K562 (cell line): ENCODE results near the gene SNRPD2. TPM values are rescaled to one million over a fixed set of nuclear protein-coding genes. Genes with fewer than 3 reads are reported as not detected.

Source experiments
- CREM ChIP-seq: IDR thresholded peaks from 2 replicates; pipeline ENCODE4 v1.6.1; 2014; ENCODE audit warnings: antibody characterized with exemption, low read depth
- MTF1 ChIP-seq: fragments of 250-450 bp; sonication (Bioruptor Pico); IDR thresholded peaks from 2 replicates; pipeline ENCODE4 v1.9.0; 2021; ENCODE audit warnings: moderate library complexity, mild to moderate bottlenecking, inconsistent platforms, borderline replicate concordance
- PHTF2 ChIP-seq: fragments of 250-450 bp; sonication (Bioruptor Pico); IDR thresholded peaks from 2 replicates; pipeline ENCODE4 v1.5.0; 2021; ENCODE audit warnings: mild to moderate bottlenecking
- POLR2B ChIP-seq: fragments of 450-650 bp; IDR thresholded peaks from 2 replicates; pipeline ENCODE4 v1.6.1; 2018; ENCODE audit warnings: low read depth; ENCODE audit not compliant: partially characterized antibody
- POLR2G ChIP-seq: fragments of 200-400 bp; formaldehyde crosslinking; IDR thresholded peaks from 2 replicates; pipeline ENCODE4 v1.6.1; 2017; ENCODE audit warnings: low read depth, mild to moderate bottlenecking, antibody characterized with exemption, low read length, moderate library complexity
- SMC3 ChIP-seq: conservative IDR thresholded peaks from 2 replicates; pipeline ENCODE4 v1.6.1; 2011; ENCODE audit warnings: low read depth, low read length, improper control_type of control experiment; ENCODE audit not compliant: insufficient read depth
- ZBTB40 ChIP-seq, 2 experiments: fragments of 450-650 bp in 1 of 2; sonication (generic) in 1 of 2; formaldehyde crosslinking in 1 of 2; IDR thresholded peaks; 2 replicates each; pipeline versions ENCODE4 v1.7.1 to v1.9.0; 2016 to 2022; ENCODE audit warnings: inconsistent platforms in 1 of 2, mild to moderate bottlenecking in 1 of 2, missing genetic modification reagents in 1 of 2
- ZFP1 ChIP-seq: fragments of 450-650 bp; formaldehyde crosslinking; IDR thresholded peaks from 2 replicates; pipeline ENCODE4 v1.4.0; 2020; ENCODE audit warnings: mild to moderate bottlenecking, mixed read lengths
- ZKSCAN8 ChIP-seq: fragments of 200-800 bp; sonication (Bioruptor generic); IDR thresholded peaks from 2 replicates; pipeline ENCODE4 v1.6.1; 2016; ENCODE audit warnings: missing genetic modification characterization, missing compliant biosample characterization
- ZNF561 ChIP-seq: fragments of 450-650 bp; formaldehyde crosslinking; conservative IDR thresholded peaks from 2 replicates; pipeline ENCODE4 v1.4.0; 2020; ENCODE audit warnings: mild to moderate bottlenecking, moderate library complexity
- ZNF76 ChIP-seq: fragments of 250-450 bp; sonication (Bioruptor Pico); IDR thresholded peaks from 2 replicates; pipeline ENCODE4 v1.4.0; 2020; ENCODE audit warnings: mild to moderate bottlenecking, moderate library complexity, borderline replicate concordance
- ZZZ3 ChIP-seq: fragments of 450-650 bp; IDR thresholded peaks from 2 replicates; pipeline ENCODE4 v1.6.1; 2016; ENCODE audit warnings: antibody characterized with exemption, mild to moderate bottlenecking, moderate library complexity
- polyA plus RNA-seq, 8 experiments: library from polyadenylated mRNA; depleted of rRNA in 4 of 8; stranded (reverse) in 5 of 8; unstranded in 3 of 8; fragments of >200 nt; fragmentation: Nextera tagmentation in 2 of 8; fragmentation: Illumina TruSeq in 1 of 8; extraction: Ambion mirVana in 2 of 8; extraction: Trizol in 1 of 8; gene quantifications; 2 replicates each; pipeline versions ENCODE4 v1.2.1 to v1.2.3, GENCODE V29; 2011 to 2014; ENCODE audit warnings: inconsistent platforms in 1 of 8, missing spikeins in 1 of 8
- total RNA-seq, 7 experiments: library from RNA; depleted of rRNA in 6 of 7; stranded (reverse); fragments of >200 nt in 6 of 7; fragmentation: Illumina TruSeq in 2 of 7; extraction: Trizol in 2 of 7; gene quantifications; 2 replicates each; pipeline versions ENCODE4 v1.2.1 to v1.2.3, GENCODE V29; 2011 to 2021; ENCODE audit warnings: low replicate concordance in 1 of 7
- TF ChIP-seq, protein P1 (sequence below): fragments of 450-650 bp; formaldehyde crosslinking; conservative IDR thresholded peaks from 2 replicates; pipeline ENCODE4 v1.4.0; 2022; ENCODE audit warnings: mild to moderate bottlenecking, missing genetic modification characterization
- TF ChIP-seq, protein P2 (sequence below): IDR thresholded peaks from 3 replicates; pipeline ENCODE4 v1.6.1; 2011; ENCODE audit warnings: borderline replicate concordance, mild to moderate bottlenecking, moderate library complexity; ENCODE audit not compliant: insufficient read length; ENCODE audit errors: extremely low read depth

Gene SNRPD2
- total and polyA plus RNA-seq, 9 of the 15 experiments (the other 6 are each of a cell fraction or from before 2014, with no cell fraction given) = 728 to 4,411 (median 1,029) TPM

DNA sequence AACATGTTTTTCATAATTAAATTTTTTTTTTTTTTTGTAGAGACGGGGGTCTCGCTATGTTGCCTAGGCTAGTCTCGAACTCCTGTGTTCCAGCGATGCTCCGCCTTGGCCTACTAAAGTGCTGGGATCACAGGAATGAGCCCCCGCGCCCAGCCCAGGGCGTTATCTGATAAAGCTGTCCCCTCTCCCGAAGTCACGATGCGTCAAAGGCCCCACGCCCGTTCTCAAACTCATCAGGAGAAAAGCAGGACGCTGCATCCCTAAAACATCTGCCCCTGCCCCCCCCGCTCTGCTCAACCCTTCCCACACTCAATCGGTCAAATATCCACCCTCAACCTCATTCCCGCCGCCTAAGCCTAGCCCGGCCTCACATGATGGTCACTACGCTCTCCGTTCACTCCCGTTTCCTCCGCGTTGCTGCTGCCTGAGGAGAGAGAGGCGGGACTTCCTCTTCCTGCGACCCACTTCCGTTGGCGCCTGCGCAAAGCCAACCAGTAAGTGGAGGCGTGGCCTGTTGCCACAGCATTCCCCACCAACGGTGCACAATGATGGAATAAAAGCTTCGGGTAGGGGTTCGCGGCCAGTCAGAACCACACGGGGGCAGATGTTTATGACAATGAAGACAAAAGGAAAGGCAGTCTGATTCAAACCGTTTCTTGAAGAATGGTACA, at the start of gene SNRPD2 (continued):
- TF ChIP-seq ZBTB40 (IDR thresholded peaks at IDR 0.05) = peak; percentile 97
- TF ChIP-seq ZBTB40 (CRISPR knock-in tag; IDR thresholded peaks at IDR 0.05) = no peak
- peak; percentile 63 for TF ChIP-seq CREM
- 0 out of 2 replicates have a peak, but pooled peaks have one; percentile 65 for TF ChIP-seq PHTF2
- TF ChIP-seq ZKSCAN8 (CRISPR knock-in tag) = no peak
- TF ChIP-seq POLR2B = peak; percentile 98
- TF ChIP-seq ZZZ3 = peak; percentile 88
- TF ChIP-seq, protein P1, sequence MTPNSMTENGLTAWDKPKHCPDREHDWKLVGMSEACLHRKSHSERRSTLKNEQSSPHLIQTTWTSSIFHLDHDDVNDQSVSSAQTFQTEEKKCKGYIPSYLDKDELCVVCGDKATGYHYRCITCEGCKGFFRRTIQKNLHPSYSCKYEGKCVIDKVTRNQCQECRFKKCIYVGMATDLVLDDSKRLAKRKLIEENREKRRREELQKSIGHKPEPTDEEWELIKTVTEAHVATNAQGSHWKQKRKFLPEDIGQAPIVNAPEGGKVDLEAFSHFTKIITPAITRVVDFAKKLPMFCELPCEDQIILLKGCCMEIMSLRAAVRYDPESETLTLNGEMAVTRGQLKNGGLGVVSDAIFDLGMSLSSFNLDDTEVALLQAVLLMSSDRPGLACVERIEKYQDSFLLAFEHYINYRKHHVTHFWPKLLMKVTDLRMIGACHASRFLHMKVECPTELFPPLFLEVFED (CRISPR knock-in tag) = 0 out of 2 replicates have a peak, but pooled peaks have one; percentile 7
- TF ChIP-seq, protein P2, sequence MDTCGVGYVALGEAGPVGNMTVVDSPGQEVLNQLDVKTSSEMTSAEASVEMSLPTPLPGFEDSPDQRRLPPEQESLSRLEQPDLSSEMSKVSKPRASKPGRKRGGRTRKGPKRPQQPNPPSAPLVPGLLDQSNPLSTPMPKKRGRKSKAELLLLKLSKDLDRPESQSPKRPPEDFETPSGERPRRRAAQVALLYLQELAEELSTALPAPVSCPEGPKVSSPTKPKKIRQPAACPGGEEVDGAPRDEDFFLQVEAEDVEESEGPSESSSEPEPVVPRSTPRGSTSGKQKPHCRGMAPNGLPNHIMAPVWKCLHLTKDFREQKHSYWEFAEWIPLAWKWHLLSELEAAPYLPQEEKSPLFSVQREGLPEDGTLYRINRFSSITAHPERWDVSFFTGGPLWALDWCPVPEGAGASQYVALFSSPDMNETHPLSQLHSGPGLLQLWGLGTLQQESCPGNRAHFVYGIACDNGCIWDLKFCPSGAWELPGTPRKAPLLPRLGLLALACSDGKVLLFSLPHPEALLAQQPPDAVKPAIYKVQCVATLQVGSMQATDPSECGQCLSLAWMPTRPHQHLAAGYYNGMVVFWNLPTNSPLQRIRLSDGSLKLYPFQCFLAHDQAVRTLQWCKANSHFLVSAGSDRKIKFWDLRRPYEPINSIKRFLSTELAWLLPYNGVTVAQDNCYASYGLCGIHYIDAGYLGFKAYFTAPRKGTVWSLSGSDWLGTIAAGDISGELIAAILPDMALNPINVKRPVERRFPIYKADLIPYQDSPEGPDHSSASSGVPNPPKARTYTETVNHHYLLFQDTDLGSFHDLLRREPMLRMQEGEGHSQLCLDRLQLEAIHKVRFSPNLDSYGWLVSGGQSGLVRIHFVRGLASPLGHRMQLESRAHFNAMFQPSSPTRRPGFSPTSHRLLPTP = peak; percentile 46
- TF ChIP-seq ZFP1 (CRISPR knock-in tag) = no peak
- no peak for TF ChIP-seq MTF1 (CRISPR knock-in tag)
- TF ChIP-seq ZNF561 (CRISPR knock-in tag) = no peak
- no peak for TF ChIP-seq ZNF76 (CRISPR knock-in tag)
- no peak for TF ChIP-seq SMC3
- TF ChIP-seq POLR2G = peak; percentile 91
